BJ (cell line): Measurements from ENCODE around the gene OR2AG2. TPM values are rescaled to one million over a fixed set of nuclear protein-coding genes. Genes with fewer than 3 reads are reported as not detected.
"Not testable (repeated sequence)": the region's sequence is repeated elsewhere in the genome, so short reads cannot be mapped to it uniquely, and the experiment has no call there.

Source experiments
- CTCF ChIA-PET: fragments of 350-600 bp; formaldehyde crosslinking; extraction: SDS; loops from one replicate; lab custom pipeline; 2021; ENCODE audit warnings: antibody characterized with exemption, inconsistent platforms; lab: Yijun Ruan, JAX
- POLR2A ChIA-PET: fragments of 300-600 bp; sonication (Branson Sonifier 250); formaldehyde crosslinking; extraction: SDS; loops from one replicate; lab custom pipeline; 2021; ENCODE audit warnings: antibody characterized with exemption; lab: Charles Lee
- DNase-seq: peaks from one replicate; pipeline ENCODE4 v3.0.0-alpha.2; 2011; ENCODE audit warnings: low read depth
- H3K27me3 ChIP-seq: 2 replicates; pipeline ENCODE4 v1.6.0; 2011; ENCODE audit warnings: low read length; ENCODE audit not compliant: control insufficient read depth, insufficient read depth
- H3K36me3 ChIP-seq: 2 replicates; pipeline ENCODE4 v1.5.1; 2011; ENCODE audit warnings: low read length; ENCODE audit not compliant: control insufficient read depth, insufficient read depth
- H3K4me3 ChIP-seq: 2 replicates; pipeline ENCODE4 v1.5.1; 2011; ENCODE audit warnings: low read depth, mild to moderate bottlenecking, control low read depth, low read length
- CTCF ChIP-seq: IDR thresholded peaks from 2 replicates; pipeline ENCODE4 v1.5.1; 2011; ENCODE audit warnings: low read depth, mild to moderate bottlenecking, control low read depth, inconsistent platforms, low read length, moderate library complexity; ENCODE audit not compliant: insufficient read depth
- polyA plus RNA-seq: library from polyadenylated mRNA; depleted of rRNA; stranded (reverse); fragments of >200 nt; gene quantifications from 2 replicates; pipeline ENCODE4 v1.2.3, GENCODE V29; 2011

OR2AG2 gene
- polyA plus RNA-seq, 1 experiment = 0.60 TPM

GRCh38 chr11:6812390-6813005 is 40.7 kb upstream of the OR2AG2 start:
- CTCF ChIA-PET = interaction anchor here (0.6 to 2.5 kb wide), 43 partner anchors 9 to 629 kb away, joined by 3 to 20 read pairs (median 5); partner anchors contain the start of genes NLRP14, OR10A5, OR2AG2 and OR6A2
- Histone ChIP-seq H3K36me3 (no peaks in the 10 kb centered on the region), H3K4me3 (no peak overlapping the region), H3K27me3 (no peaks in the 10 kb centered on the region)
- POLR2A ChIA-PET = no interaction called here
- DNase-seq = no peak
- peak; percentile 96 for TF ChIP-seq CTCF

GRCh38 chr11:6801075-6801474 is 29.3 kb upstream of the OR2AG2 start:
- DNase-seq, H3K4me3 ChIP-seq, H3K27me3 ChIP-seq, H3K36me3 ChIP-seq, POLR2A ChIA-PET, CTCF ChIA-PET: not testable (repeated sequence)

- no peak for DNase-seq
- ChIA-PET POLR2A (no interaction called here), CTCF (interaction anchor here (2.9 to 3.5 kb wide), 2 partner anchors 13 to 44 kb away, joined by 8 to 20 read pairs; no protein-coding TSS in a partner anchor)
- Histone ChIP-seq H3K36me3 (no peaks in the 10 kb centered on the region), H3K27me3 (no peaks in the 10 kb centered on the region), H3K4me3 (no peak within 1 kb of the TSS)
- no peak for TF ChIP-seq CTCF
Measured at GRCh38 chr11:6799402-6799801, 27.6 kb upstream of the OR2AG2 start, which contains the start of gene OR6A2. OR6A2 (minus strand) TSS chr11:6799689; CDS start chr11:6795708, 3,981 bp downstream.

GRCh38 chr11:6794639-6795038 is 22.9 kb upstream of the OR2AG2 start:
- H3K27me3 ChIP-seq = no peaks in the 10 kb centered on the region
- POLR2A ChIA-PET = no interaction called here
- CTCF ChIA-PET = no interaction called here
- no peak for DNase-seq
- H3K4me3 ChIP-seq = no peak overlapping the region
- no peaks in the 10 kb centered on the region for H3K36me3 ChIP-seq
- no peak for TF ChIP-seq CTCF

GRCh38 chr11:6790546-6790945 is 18.8 kb upstream of the OR2AG2 start:
- POLR2A ChIA-PET = no interaction called here
- no peak for DNase-seq
- TF ChIP-seq CTCF = no peak
- CTCF ChIA-PET = interaction anchor here (0.9 kb wide), 1 partner anchor 9 kb away, joined by 3 read pairs; no protein-coding TSS in a partner anchor
- no peaks in the 10 kb centered on the region for H3K36me3 ChIP-seq
- H3K27me3 ChIP-seq = no peaks in the 10 kb centered on the region
- no peak overlapping the region for H3K4me3 ChIP-seq
